ENCODE data around the gene ADAMTSL2.

ADAMTSL2 gene

GRCh38 chr9:133535306-133535877, 888 bp downstream of the ADAMTSL2 start:
- Histone ChIP-seq H3K4me2 (peak overlapping the region in 7 of 11 experiments; percentile 69 to 99 (median 89); a peak in 14 of 22 replicates), H3K36me3 (no peaks in the 10 kb centered on the region), H3K4me1 (peaks cover 42 to 78% (median 74%) of the 10 kb centered on the region in 10 experiments), H3K9me3 (replicated peaks in 1 of 11) (no peaks in the 10 kb centered on the region), H3K4me3 (no peak overlapping the region), H3K27ac (no peak overlapping the region; a peak in 1 of 22 replicates), H4K20me1 (peaks cover 0 to 32% (median 0%) of the 10 kb centered on the region in 11 experiments; a peak in 4 of 22 replicates), H3K27me3 (peaks cover 20 to 61% (median 26%) of the 10 kb centered on the region in 11 experiments), H3K9ac (no peak overlapping the region)
- no peak for TF ChIP-seq Cebpa-rat (IDR thresholded peaks at IDR 0.05)

- Histone ChIP-seq H4K20me1 (peaks cover 0 to 25% (median 0%) of the 10 kb centered on the region in 11 experiments; a peak in 4 of 22 replicates), H3K9ac (no peak overlapping the region), H3K9me3 (replicated peaks in 1 of 11) (no peaks in the 10 kb centered on the region), H3K27me3 (peaks cover 20 to 60% (median 30%) of the 10 kb centered on the region in 11 experiments), H3K27ac (no peak overlapping the region), H3K4me3 (no peak overlapping the region), H3K36me3 (no peaks in the 10 kb centered on the region), H3K4me1 (peaks cover 49 to 78% (median 74%) of the 10 kb centered on the region in 10 experiments), H3K4me2 (peak overlapping the region in 6 of 11 experiments; percentile 14 to 44 (median 34); a peak in 7 of 22 replicates)
- no peak for TF ChIP-seq Cebpa-rat (IDR thresholded peaks at IDR 0.05)
Measured at GRCh38 chr9:133536080-133536479, 1.6 kb downstream of the ADAMTSL2 start.

GRCh38 chr9:133536536-133536935, 2.0 kb downstream of the ADAMTSL2 start:
- Histone ChIP-seq H3K27ac (no peak overlapping the region), H3K36me3 (no peaks in the 10 kb centered on the region), H3K9me3 (replicated peaks in 1 of 11) (no peaks in the 10 kb centered on the region), H4K20me1 (peaks cover 0 to 20% (median 0%) of the 10 kb centered on the region in 11 experiments; a peak in 4 of 22 replicates), H3K27me3 (peaks cover 20 to 56% (median 30%) of the 10 kb centered on the region in 11 experiments), H3K4me3 (no peak overlapping the region), H3K4me2 (peak overlapping the region in 1 of 11 experiments; percentile 26; a peak in 1 of 22 replicates), H3K9ac (no peak overlapping the region), H3K4me1 (peaks cover 49 to 76% (median 74%) of the 10 kb centered on the region in 10 experiments)
- no peak for TF ChIP-seq Cebpa-rat (IDR thresholded peaks at IDR 0.05)

- no peak for TF ChIP-seq Cebpa-rat (IDR thresholded peaks at IDR 0.05)
- Histone ChIP-seq H3K27me3 (peaks cover 20 to 53% (median 30%) of the 10 kb centered on the region in 11 experiments), H3K4me2 (no peak overlapping the region), H3K36me3 (no peaks in the 10 kb centered on the region), H3K27ac (no peak overlapping the region), H3K4me1 (peaks cover 49 to 69% (median 67%) of the 10 kb centered on the region in 10 experiments), H3K9ac (no peak overlapping the region), H3K9me3 (replicated peaks in 1 of 11) (no peaks in the 10 kb centered on the region), H3K4me3 (no peak overlapping the region), H4K20me1 (peaks cover 0 to 18% (median 0%) of the 10 kb centered on the region in 11 experiments; a peak in 4 of 22 replicates)
Measured at GRCh38 chr9:133537257-133537656, 2.8 kb downstream of the ADAMTSL2 start.

GRCh38 chr9:133538176-133538575, 3.7 kb downstream of the ADAMTSL2 start:
- Histone ChIP-seq H3K9me3 (replicated peaks in 1 of 11) (no peaks in the 10 kb centered on the region), H3K9ac (no peak overlapping the region), H3K27ac (no peak overlapping the region), H3K27me3 (peaks cover 20 to 52% (median 30%) of the 10 kb centered on the region in 11 experiments), H3K4me3 (no peak overlapping the region), H4K20me1 (peaks cover 0 to 12% (median 0%) of the 10 kb centered on the region in 11 experiments; a peak in 2 of 22 replicates), H3K4me1 (peaks cover 42 to 60% (median 58%) of the 10 kb centered on the region in 10 experiments), H3K4me2 (peak overlapping the region in 4 of 11 experiments; percentile 77 to 90 (median 84); a peak in 1 of 22 replicates), H3K36me3 (no peaks in the 10 kb centered on the region)
- TF ChIP-seq Cebpa-rat (IDR thresholded peaks at IDR 0.05), result no peak

- H3K27me3 ChIP-seq, result peaks cover 20 to 42% (median 30%) of the 10 kb centered on the region in 11 experiments
Measured at GRCh38 chr9:133538851-133539833, 4.6 kb downstream of the ADAMTSL2 start.

GRCh38 chr9:133539991-133540697, 5.6 kb downstream of the ADAMTSL2 start:
- peaks cover 20 to 32% (median 25%) of the 10 kb centered on the region in 11 experiments for H3K27me3 ChIP-seq
- H3K4me2 ChIP-seq, result peak overlapping the region; percentile 77 to 94 (median 84)
- peak overlapping the region in 9 of 11 experiments; percentile 49 to 77 (median 67); a peak in 18 of 22 replicates for H3K27ac ChIP-seq
- peak overlapping the region; percentile 8 to 55 (median 29); a peak in 14 of 20 replicates for H3K4me3 ChIP-seq
- peaks cover 25 to 53% (median 40%) of the 10 kb centered on the region in 10 experiments for H3K4me1 ChIP-seq
- peak in 4 of 11 experiments; percentile 44 to 54 (median 52); a peak in 5 of 22 replicates for TF ChIP-seq Cebpa-rat (IDR thresholded peaks at IDR 0.05)
- no peaks in the 10 kb centered on the region for H3K36me3 ChIP-seq
- peak overlapping the region in 9 of 11 experiments; percentile 31 to 74 (median 62); a peak in 17 of 22 replicates for H3K9ac ChIP-seq
- H4K20me1 ChIP-seq, result no peaks in the 10 kb centered on the region
- H3K9me3 ChIP-seq (replicated peaks in 1 of 11), result no peaks in the 10 kb centered on the region

More at GRCh38 chr9:133538851-133539833, 4.6 kb downstream of the ADAMTSL2 start:
- H4K20me1 ChIP-seq, result 0 out of 22 replicates have a peak, but pooled peaks cover 0 to 3% (median 0%) of the 10 kb centered on the region in 11 experiments
- H3K4me2 ChIP-seq, result peak overlapping the region; percentile 77 to 94 (median 84)
- peak overlapping the region in 8 of 11 experiments; percentile 34 to 77 (median 69); a peak in 13 of 22 replicates for H3K27ac ChIP-seq
- no peaks in the 10 kb centered on the region for H3K9me3 ChIP-seq (replicated peaks in 1 of 11)
- H3K36me3 ChIP-seq, result no peaks in the 10 kb centered on the region
- TF ChIP-seq Cebpa-rat (IDR thresholded peaks at IDR 0.05), result no peak
- peak overlapping the region in 7 of 10 experiments; percentile 7 to 47 (median 34); a peak in 11 of 20 replicates for H3K4me3 ChIP-seq
- H3K9ac ChIP-seq, result peak overlapping the region in 9 of 11 experiments; percentile 2 to 74 (median 58); a peak in 10 of 22 replicates
- H3K4me1 ChIP-seq, result peaks cover 33 to 60% (median 49%) of the 10 kb centered on the region in 10 experiments

- peaks cover 16 to 30% (median 25%) of the 10 kb centered on the region in 11 experiments for H3K27me3 ChIP-seq
Measured at GRCh38 chr9:133540698-133541025, 6.2 kb downstream of the ADAMTSL2 start.

More at GRCh38 chr9:133540698-133541025, 6.2 kb downstream of the ADAMTSL2 start:
- Histone ChIP-seq H3K9ac (peak overlapping the region in 9 of 11 experiments; percentile 31 to 74 (median 62); a peak in 17 of 22 replicates), H3K27ac (peak overlapping the region in 9 of 11 experiments; percentile 49 to 77 (median 67); a peak in 18 of 22 replicates), H3K4me1 (peaks cover 25 to 49% (median 36%) of the 10 kb centered on the region in 10 experiments), H3K4me2 (peak overlapping the region; percentile 77 to 94 (median 84)), H3K9me3 (replicated peaks in 1 of 11) (no peaks in the 10 kb centered on the region), H3K4me3 (peak overlapping the region; percentile 8 to 55 (median 22); a peak in 13 of 20 replicates), H4K20me1 (no peaks in the 10 kb centered on the region; a peak in 1 of 22 replicates), H3K36me3 (no peaks in the 10 kb centered on the region)
- no peak for TF ChIP-seq Cebpa-rat (IDR thresholded peaks at IDR 0.05)
